ENCODE measurements around the gene LMF1.

Gene LMF1
- 21.3 to 32.7 (median 21.8) reads per million in 3 donors for total RNA-seq

DNA sequence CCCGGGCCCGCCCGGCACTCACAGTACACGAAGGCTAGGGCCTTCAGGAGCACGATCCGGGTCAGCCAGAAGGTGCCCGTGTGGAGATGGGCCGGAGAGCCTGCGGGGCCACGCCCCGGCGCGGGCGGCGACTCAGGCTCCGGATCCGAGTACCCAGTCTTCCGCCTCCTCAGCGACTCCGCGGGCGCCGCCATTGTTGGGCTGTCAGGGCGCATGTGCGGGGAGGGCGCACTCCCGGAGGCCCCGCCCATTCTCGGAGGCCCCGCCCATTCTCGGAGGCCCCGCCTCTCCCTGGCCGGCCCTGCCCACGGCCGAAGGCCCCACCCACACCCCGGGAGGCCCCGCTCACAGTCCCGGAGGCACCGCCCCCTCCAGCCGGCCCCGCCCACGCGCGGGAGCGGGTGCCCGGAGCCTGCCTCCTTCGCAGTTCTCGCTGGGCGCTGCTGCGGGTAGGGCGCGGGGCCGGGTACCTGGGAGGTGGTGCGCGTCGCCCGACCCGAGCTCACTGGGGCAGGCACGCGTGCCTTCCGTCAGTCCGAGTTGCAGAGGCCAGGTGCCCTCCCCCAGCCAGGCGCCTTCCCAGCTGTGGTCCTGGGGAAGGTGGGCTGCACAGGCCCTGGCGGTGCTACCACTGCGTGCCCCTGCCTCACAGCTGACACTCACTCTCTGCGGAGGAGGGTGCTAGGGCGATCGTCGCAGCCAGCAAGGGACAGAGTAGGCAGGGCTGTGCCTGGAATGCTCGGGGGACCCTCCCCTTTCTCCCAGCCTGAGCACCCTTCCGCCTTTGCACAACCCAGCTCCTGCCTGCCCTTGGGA, at the start of gene LMF1:
Gene LMF1, minus strand, starts transcription at position 219 of the 816 bp plus-strand sequence. Its CDS starts 4 bp downstream, at position 215.
- Histone ChIP-seq H3K27me3 (replicated peaks; ENCODE audit: control insufficient read depth, insufficient read depth, low read length, poor library complexity, severe bottlenecking) (no peaks in the 10 kb centered on the region), H3K4me3 (ENCODE audit: insufficient read depth, low read depth, low read length, poor library complexity, severe bottlenecking) (peak within 1 kb of the TSS; percentile 91), H3K27ac (ENCODE audit: insufficient read depth, low read length, poor library complexity, severe bottlenecking) (peak within 1 kb of the TSS; percentile 77), H3K9me3 (ENCODE audit: control insufficient read depth, low read length) (no peaks in the 10 kb centered on the region), H3K36me3 (ENCODE audit: control insufficient read depth, insufficient read depth, low read length) (peaks cover 4% of the 10 kb centered on the region), H3K4me1 (ENCODE audit: control insufficient read depth, insufficient read depth, low read length, poor library complexity, severe bottlenecking) (peaks cover 18% of the 10 kb centered on the region)
- DNase-seq, result peak; percentile 93 to 96 (median 95)

DNA sequence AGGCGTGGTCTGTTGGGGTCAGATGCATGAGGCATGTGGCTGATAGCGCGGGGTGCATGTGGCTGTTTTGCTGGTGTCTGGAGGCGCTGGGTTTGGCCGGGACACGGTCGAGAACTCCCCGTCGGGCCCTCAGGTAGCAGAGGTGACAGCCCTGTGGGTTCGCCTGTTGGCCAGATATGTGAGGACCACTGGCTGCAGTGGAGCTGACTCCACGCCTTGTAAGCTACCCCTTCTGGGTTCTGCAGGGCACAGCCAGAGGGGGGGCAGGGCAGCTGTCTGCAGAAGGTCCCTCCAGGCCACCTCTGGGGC, 49.3 kb upstream of the LMF1 start:
- Histone ChIP-seq H3K4me3 (ENCODE audit: insufficient read depth, low read depth, low read length, poor library complexity, severe bottlenecking) (no peak overlapping the region), H3K36me3 (ENCODE audit: control insufficient read depth, insufficient read depth, low read length) (no peaks in the 10 kb centered on the region), H3K27me3 (replicated peaks; ENCODE audit: control insufficient read depth, insufficient read depth, low read length, poor library complexity, severe bottlenecking) (peaks cover 7% of the 10 kb centered on the region), H3K27ac (ENCODE audit: insufficient read depth, low read length, poor library complexity, severe bottlenecking) (no peak overlapping the region), H3K9me3 (ENCODE audit: control insufficient read depth, low read length) (no peaks in the 10 kb centered on the region), H3K4me1 (ENCODE audit: control insufficient read depth, insufficient read depth, low read length, poor library complexity, severe bottlenecking) (no peaks in the 10 kb centered on the region)
- no peak for DNase-seq

DNA sequence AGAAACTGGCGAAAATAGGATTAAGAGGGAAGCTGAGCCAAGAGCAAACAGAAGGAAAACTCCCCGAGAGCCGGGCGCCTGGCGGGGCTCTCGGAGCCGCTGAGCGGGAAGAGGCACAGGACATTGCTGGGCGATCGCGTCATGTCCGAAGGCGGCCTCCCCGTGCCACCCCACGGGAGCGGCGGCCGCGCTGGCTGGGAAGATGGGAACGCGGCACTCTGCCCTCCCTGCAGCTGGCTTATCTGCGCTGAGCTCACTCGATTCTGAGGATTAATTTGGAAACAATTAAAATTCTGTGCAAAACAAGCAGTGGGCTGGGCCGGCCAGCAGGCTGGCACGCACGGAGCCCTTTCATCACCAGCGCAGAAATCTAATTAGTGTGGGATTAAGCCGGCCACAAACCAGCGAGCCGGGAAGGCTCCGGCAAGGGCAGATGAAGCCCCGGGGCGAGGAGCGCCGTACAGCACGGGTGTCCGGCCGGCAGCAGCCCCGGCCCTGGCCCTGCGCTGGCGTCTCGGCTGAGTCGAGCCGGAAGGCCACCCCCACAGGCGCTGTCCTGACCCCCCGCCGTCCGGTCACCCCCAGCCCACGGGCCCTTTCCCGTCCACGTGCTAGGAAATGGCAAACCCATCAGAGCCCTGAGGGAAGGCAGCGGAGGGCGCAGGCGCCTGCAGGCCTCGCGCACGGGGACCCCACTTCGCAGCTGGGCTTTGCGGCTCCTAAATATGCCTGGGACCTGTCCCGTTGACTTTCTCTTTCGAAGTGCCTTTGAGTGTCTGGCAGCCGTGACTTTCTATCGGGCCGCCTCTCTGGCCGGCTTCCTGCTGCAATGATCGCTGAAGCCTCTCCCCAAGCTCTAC, 48.7 kb upstream of the LMF1 start:
- no peaks in the 10 kb centered on the region for H3K4me1 ChIP-seq (ENCODE audit: control insufficient read depth, insufficient read depth, low read length, poor library complexity, severe bottlenecking)
- H3K9me3 ChIP-seq (ENCODE audit: control insufficient read depth, low read length), result no peaks in the 10 kb centered on the region
- no peak overlapping the region for H3K4me3 ChIP-seq (ENCODE audit: insufficient read depth, low read depth, low read length, poor library complexity, severe bottlenecking)
- peaks cover 7% of the 10 kb centered on the region for H3K27me3 ChIP-seq (replicated peaks; ENCODE audit: control insufficient read depth, insufficient read depth, low read length, poor library complexity, severe bottlenecking)
- no peaks in the 10 kb centered on the region for H3K36me3 ChIP-seq (ENCODE audit: control insufficient read depth, insufficient read depth, low read length)
- DNase-seq, result no peak
- H3K27ac ChIP-seq (ENCODE audit: insufficient read depth, low read length, poor library complexity, severe bottlenecking), result no peak overlapping the region

DNA sequence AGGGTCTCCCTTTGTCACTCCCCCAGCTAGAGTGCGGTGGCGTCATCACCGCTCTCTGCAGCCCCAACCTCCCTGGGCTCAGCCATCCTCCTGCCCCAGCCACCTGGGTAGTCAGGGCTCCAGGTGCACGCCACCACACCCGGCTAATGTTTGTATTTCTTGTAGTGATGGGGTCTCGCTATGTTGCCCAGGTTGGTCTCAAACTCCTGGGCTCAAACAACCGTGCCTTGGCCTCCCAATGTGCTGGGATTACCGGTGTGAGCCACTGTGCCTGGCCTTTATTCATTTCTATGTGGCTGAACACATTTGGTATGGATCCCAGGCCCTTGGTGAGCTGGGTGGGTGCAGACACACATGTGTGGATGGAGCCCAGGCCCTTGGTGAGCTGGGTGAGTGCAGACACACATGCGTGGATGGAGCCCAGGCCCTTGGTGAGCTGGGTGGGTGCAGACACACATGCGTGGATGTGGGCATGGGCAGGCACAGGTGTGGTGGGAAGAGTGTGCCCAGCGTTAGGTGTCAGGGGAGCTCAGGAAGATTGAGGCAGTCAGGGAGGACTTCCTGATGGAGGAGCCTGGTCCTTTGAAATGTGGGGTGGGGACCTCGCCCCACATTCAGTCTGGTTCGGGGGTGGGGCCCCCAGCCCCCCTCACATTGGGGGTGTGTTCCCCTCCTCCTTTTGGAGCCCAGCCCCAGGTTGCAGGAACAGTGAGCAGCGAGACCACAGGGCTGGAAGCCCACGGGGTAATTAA, 47.8 kb upstream of the LMF1 start:
- H3K4me3 ChIP-seq (ENCODE audit: insufficient read depth, low read depth, low read length, poor library complexity, severe bottlenecking), result no peak overlapping the region
- H3K4me1 ChIP-seq (ENCODE audit: control insufficient read depth, insufficient read depth, low read length, poor library complexity, severe bottlenecking), result no peaks in the 10 kb centered on the region
- H3K27ac ChIP-seq (ENCODE audit: insufficient read depth, low read length, poor library complexity, severe bottlenecking), result no peak overlapping the region
- H3K9me3 ChIP-seq (ENCODE audit: control insufficient read depth, low read length), result no peaks in the 10 kb centered on the region
- DNase-seq, result no peak
- H3K36me3 ChIP-seq (ENCODE audit: control insufficient read depth, insufficient read depth, low read length), result no peaks in the 10 kb centered on the region
- H3K27me3 ChIP-seq (replicated peaks; ENCODE audit: control insufficient read depth, insufficient read depth, low read length, poor library complexity, severe bottlenecking), result peaks cover 7% of the 10 kb centered on the region

DNA sequence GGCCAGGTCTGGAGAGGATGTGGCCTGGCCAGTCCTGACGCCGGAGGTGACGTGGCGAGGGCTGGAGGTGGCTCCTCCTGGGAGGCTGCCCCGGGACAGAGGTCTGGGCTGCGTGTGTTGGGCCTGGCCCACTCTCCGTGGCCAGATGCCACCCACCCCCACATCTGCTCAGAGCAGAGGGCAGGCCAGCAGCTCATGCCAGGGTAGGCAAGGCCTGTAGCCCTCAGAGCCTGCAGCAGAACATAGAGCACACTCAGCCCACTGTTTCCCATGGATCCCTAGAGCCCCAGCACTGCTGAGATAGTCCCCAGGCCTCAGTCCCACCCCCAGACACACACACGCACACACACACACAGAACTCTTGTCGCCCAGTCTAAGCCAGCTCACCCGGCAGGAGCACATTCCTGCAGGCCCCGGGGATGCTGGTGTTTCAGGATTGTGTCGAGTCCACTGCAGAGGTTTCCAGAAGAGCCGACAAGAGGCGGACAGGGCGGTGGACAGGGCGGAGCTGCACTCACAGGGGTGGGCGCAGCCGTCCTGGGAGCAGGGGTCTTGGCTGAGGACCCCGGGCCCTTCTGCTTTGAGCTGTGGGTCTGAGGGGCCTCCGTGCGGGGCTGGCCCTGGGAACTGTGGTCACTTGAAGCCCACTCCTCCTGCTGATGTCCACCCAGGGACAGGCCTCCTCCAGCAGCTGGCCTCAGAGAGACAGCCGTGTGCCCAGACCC, 44.1 kb upstream of the LMF1 start:
- Histone ChIP-seq H3K27ac (ENCODE audit: insufficient read depth, low read length, poor library complexity, severe bottlenecking) (no peak overlapping the region), H3K36me3 (ENCODE audit: control insufficient read depth, insufficient read depth, low read length) (no peaks in the 10 kb centered on the region), H3K9me3 (ENCODE audit: control insufficient read depth, low read length) (no peaks in the 10 kb centered on the region), H3K4me1 (ENCODE audit: control insufficient read depth, insufficient read depth, low read length, poor library complexity, severe bottlenecking) (peaks cover 5% of the 10 kb centered on the region), H3K27me3 (replicated peaks; ENCODE audit: control insufficient read depth, insufficient read depth, low read length, poor library complexity, severe bottlenecking) (peaks cover 5% of the 10 kb centered on the region), H3K4me3 (ENCODE audit: insufficient read depth, low read depth, low read length, poor library complexity, severe bottlenecking) (no peak overlapping the region)
- DNase-seq, result no peak

DNA sequence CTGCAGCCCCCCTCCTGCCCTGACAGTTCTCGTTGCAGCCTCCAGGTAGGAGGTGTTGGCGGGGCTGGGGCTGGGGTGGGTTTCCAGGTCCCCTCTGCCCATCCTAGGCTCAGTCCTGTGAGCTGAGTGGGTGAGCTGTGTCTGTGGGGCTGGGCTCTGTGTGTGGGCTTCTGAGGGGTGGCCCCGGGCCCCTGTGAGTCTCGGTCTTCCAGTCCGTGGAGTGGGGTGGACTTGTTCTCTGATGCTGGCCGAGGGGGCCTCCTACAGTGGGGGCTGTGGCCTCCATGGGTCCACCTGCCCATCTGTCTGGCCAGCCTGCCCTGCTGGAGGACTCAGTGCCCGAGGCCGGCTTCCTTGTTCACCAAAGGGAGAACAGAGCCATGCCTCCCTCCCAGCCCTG, 43.4 kb upstream of the LMF1 start:
- Histone ChIP-seq H3K27me3 (replicated peaks; ENCODE audit: control insufficient read depth, insufficient read depth, low read length, poor library complexity, severe bottlenecking) (peaks cover 5% of the 10 kb centered on the region), H3K4me1 (ENCODE audit: control insufficient read depth, insufficient read depth, low read length, poor library complexity, severe bottlenecking) (peaks cover 7% of the 10 kb centered on the region), H3K4me3 (ENCODE audit: insufficient read depth, low read depth, low read length, poor library complexity, severe bottlenecking) (no peak overlapping the region), H3K27ac (ENCODE audit: insufficient read depth, low read length, poor library complexity, severe bottlenecking) (no peak overlapping the region), H3K36me3 (ENCODE audit: control insufficient read depth, insufficient read depth, low read length) (no peaks in the 10 kb centered on the region), H3K9me3 (ENCODE audit: control insufficient read depth, low read length) (no peaks in the 10 kb centered on the region)
- DNase-seq, result no peak

DNA sequence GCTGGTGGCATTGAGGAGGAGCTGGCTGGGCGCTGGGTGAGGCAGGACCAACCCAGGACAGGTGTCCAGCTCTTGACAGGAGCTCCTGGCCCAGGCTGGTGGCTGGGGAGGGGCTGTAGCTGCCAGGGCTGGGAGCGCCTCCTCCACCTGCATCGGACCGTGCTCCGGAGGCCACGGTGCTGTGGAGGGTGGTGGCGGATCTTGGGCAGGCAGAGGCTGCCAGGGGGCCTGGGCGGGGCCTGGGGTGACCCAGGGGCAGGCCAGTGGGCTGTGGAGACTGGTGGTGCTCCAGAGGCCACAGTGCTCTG, 42.8 kb upstream of the LMF1 start:
- Histone ChIP-seq H3K27ac (ENCODE audit: insufficient read depth, low read length, poor library complexity, severe bottlenecking) (no peak overlapping the region), H3K9me3 (ENCODE audit: control insufficient read depth, low read length) (no peaks in the 10 kb centered on the region), H3K36me3 (ENCODE audit: control insufficient read depth, insufficient read depth, low read length) (no peaks in the 10 kb centered on the region), H3K27me3 (replicated peaks; ENCODE audit: control insufficient read depth, insufficient read depth, low read length, poor library complexity, severe bottlenecking) (peaks cover 5% of the 10 kb centered on the region), H3K4me3 (ENCODE audit: insufficient read depth, low read depth, low read length, poor library complexity, severe bottlenecking) (no peak overlapping the region), H3K4me1 (ENCODE audit: control insufficient read depth, insufficient read depth, low read length, poor library complexity, severe bottlenecking) (peaks cover 7% of the 10 kb centered on the region)
- no peak for DNase-seq

DNA sequence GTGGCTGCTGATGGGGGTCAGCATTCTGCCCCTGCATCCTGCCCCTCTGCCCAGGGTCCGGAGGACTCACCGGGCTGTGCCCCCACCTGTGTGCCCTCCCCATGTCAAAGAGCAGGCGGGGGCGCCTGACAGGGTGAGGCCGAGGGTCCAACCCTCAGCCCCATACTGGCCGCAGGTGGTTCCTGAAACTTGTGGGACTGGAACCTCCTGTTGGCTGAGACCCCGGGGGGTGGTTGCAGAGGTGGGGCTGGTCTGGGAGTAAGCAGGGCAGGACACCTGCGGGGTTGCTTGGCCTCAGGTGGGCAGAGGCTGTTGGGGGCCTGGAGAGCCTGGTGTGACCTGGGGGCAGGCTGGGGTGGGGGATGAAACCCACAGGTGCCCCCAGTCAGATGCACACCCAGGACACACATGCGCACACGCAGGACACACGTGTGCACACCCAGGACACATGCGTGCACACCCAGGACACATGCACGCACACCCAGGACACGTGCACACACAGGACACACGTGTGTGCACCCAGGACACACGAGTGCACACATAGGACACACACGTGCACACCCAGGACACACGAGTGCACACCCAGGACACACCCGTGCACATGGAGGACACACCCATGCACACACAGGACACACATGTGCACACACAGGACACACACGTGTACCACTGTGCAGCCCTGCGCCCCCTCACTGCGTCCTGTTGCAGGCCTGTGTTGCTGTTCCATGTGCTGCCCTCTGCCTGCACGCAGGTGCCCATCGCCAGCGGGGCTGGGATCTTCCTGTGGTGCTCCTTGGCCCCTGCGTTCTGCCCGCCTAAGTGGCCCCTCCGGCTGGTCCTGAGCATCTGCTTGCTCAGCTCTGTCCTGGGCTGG, 42.2 kb upstream of the LMF1 start:
- Histone ChIP-seq H3K4me1 (ENCODE audit: control insufficient read depth, insufficient read depth, low read length, poor library complexity, severe bottlenecking) (peaks cover 7% of the 10 kb centered on the region), H3K36me3 (ENCODE audit: control insufficient read depth, insufficient read depth, low read length) (no peaks in the 10 kb centered on the region), H3K27ac (ENCODE audit: insufficient read depth, low read length, poor library complexity, severe bottlenecking) (no peak overlapping the region), H3K27me3 (replicated peaks; ENCODE audit: control insufficient read depth, insufficient read depth, low read length, poor library complexity, severe bottlenecking) (peaks cover 5% of the 10 kb centered on the region), H3K4me3 (ENCODE audit: insufficient read depth, low read depth, low read length, poor library complexity, severe bottlenecking) (no peak overlapping the region), H3K9me3 (ENCODE audit: control insufficient read depth, low read length) (no peaks in the 10 kb centered on the region)
- DNase-seq, result no peak

DNA sequence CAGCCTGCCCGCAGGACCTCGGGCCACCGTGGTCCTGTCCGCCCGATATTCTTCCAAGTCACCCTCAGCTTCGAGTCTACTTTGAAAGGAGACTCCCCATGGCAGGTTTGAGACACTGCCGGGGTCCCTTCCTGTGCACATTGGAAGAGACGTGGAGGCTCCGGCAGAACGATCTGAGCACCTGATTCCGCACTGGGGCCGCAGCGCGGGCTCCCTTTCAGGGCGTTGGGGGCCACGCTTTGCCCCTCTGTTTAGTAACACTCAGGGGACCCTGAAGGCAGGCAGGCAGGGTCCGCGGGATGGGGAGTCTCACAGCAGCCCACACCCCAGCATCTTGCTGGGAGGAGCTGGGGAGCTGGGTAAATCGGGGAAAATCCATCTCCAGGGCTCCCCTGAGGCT, 41.4 kb upstream of the LMF1 start:
- no peak overlapping the region for H3K27ac ChIP-seq (ENCODE audit: insufficient read depth, low read length, poor library complexity, severe bottlenecking)
- H3K4me1 ChIP-seq (ENCODE audit: control insufficient read depth, insufficient read depth, low read length, poor library complexity, severe bottlenecking), result peaks cover 7% of the 10 kb centered on the region
- DNase-seq, result no peak
- no peak overlapping the region for H3K4me3 ChIP-seq (ENCODE audit: insufficient read depth, low read depth, low read length, poor library complexity, severe bottlenecking)
- no peaks in the 10 kb centered on the region for H3K36me3 ChIP-seq (ENCODE audit: control insufficient read depth, insufficient read depth, low read length)
- H3K9me3 ChIP-seq (ENCODE audit: control insufficient read depth, low read length), result no peaks in the 10 kb centered on the region
- H3K27me3 ChIP-seq (replicated peaks; ENCODE audit: control insufficient read depth, insufficient read depth, low read length, poor library complexity, severe bottlenecking), result peaks cover 5% of the 10 kb centered on the region
